Measurements from ENCODE around the gene IFT57.

Gene IFT57

DNA sequence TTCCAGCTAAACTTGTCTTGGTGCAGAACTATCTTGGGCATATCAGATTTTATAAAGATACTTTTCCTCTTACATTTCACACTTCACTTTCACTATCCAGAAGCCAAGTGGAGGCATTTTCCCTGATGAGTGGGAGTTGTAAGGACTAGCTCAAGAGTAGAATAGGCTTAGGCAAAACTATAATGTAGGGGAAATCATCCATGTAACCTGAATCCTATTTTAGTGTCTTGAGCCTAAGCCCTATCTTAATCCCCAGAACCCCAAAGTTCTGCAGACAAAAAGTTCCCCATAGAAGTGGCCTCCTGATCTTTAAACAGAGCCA is 89.2 kb downstream of the IFT57 start:
- Histone ChIP-seq H3K27me3 (ENCODE audit: insufficient read depth, low read length, poor library complexity) (no peaks in the 10 kb centered on the region), H3K36me3 (ENCODE audit: insufficient read depth, low read length) (no peaks in the 10 kb centered on the region), H4K20me1 (ENCODE audit: insufficient read depth, low read length) (no peaks in the 10 kb centered on the region), H2AFZ (ENCODE audit: low read depth, low read length) (no peak overlapping the region), H3K9me3 (ENCODE audit: insufficient read depth, low read length, severe bottlenecking) (no peaks in the 10 kb centered on the region), H3K4me1 (ENCODE audit: insufficient read depth, low read length) (peaks cover 6% of the 10 kb centered on the region; the same call in 1 of the 2 replicates), H3K4me2 (ENCODE audit: insufficient read depth, low read length) (no peak overlapping the region), H3K9ac (ENCODE audit: low read depth, low read length) (no peak overlapping the region), H3K4me3 (ENCODE audit: low read depth in 1 of 2, low read length in 2 of 2) (no peak overlapping the region), H3K27ac (ENCODE audit: low read length) (no peak overlapping the region), H3K79me2 (ENCODE audit: insufficient read depth, low read length) (no peaks in the 10 kb centered on the region)
- DNase-seq = no peak
- no peak for ATAC-seq (ENCODE audit: insufficient read depth, low read depth)
- no peak for TF ChIP-seq EZH2 (IDR thresholded peaks at IDR 0.05; ENCODE audit: borderline replicate concordance, low read depth, low read length, severe bottlenecking)
- TF ChIP-seq, protein P1, sequence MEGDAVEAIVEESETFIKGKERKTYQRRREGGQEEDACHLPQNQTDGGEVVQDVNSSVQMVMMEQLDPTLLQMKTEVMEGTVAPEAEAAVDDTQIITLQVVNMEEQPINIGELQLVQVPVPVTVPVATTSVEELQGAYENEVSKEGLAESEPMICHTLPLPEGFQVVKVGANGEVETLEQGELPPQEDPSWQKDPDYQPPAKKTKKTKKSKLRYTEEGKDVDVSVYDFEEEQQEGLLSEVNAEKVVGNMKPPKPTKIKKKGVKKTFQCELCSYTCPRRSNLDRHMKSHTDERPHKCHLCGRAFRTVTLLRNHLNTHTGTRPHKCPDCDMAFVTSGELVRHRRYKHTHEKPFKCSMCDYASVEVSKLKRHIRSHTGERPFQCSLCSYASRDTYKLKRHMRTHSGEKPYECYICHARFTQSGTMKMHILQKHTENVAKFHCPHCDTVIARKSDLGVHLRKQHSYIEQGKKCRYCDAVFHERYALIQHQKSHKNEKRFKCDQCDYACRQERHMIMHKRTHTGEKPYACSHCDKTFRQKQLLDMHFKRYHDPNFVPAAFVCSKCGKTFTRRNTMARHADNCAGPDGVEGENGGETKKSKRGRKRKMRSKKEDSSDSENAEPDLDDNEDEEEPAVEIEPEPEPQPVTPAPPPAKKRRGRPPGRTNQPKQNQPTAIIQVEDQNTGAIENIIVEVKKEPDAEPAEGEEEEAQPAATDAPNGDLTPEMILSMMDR (IDR thresholded peaks at IDR 0.05; ENCODE audit: borderline replicate concordance, extremely low read depth, low read length, poor library complexity, severe bottlenecking) = no peak

DNA sequence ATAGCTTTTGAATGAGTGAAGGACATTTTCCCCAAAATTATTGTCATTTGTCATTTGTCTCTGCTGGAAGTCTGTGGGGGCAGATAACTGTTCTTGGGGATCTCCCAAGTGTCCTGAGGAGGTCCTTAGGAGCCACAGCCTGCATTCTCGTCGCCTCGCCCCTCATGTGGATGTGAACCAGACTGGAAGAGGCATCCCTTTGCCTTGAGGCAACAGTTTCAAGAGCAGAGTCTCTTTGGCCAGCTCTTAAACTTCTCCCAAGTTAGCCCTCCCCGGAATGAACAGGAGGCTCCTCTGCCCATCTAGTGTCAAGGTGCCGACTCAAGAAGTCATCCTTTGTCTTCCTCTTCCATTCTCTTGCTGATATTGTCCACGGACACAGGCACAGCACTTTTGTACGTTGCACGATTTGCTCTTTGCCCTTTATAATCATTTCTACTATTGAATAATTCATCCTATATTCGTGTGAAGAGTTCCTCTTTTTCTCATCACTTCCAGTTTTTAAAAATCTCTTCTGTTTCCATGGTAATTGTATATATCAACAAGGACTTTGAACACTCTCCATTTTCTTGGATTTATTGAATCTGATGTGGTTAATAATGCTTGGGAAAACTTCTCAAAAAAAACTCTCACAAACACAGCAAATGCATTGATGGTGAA is 90.6 kb downstream of the IFT57 start:
- ATAC-seq (ENCODE audit: insufficient read depth, low read depth) = no peak
- no peaks in the 10 kb centered on the region for H3K79me2 ChIP-seq (ENCODE audit: insufficient read depth, low read length)
- no peaks in the 10 kb centered on the region for H3K36me3 ChIP-seq (ENCODE audit: insufficient read depth, low read length)
- H3K4me2 ChIP-seq (ENCODE audit: insufficient read depth, low read length) = no peak overlapping the region
- H3K9ac ChIP-seq (ENCODE audit: low read depth, low read length) = no peak overlapping the region
- H3K27me3 ChIP-seq (ENCODE audit: insufficient read depth, low read length, poor library complexity) = no peaks in the 10 kb centered on the region
- H3K27ac ChIP-seq (ENCODE audit: low read length) = no peak overlapping the region
- H3K4me3 ChIP-seq (ENCODE audit: low read depth in 1 of 2, low read length in 2 of 2) = no peak overlapping the region
- H3K9me3 ChIP-seq (ENCODE audit: insufficient read depth, low read length, severe bottlenecking) = no peaks in the 10 kb centered on the region
- TF ChIP-seq, protein P1 (IDR thresholded peaks at IDR 0.05; ENCODE audit: borderline replicate concordance, extremely low read depth, low read length, poor library complexity, severe bottlenecking) = no peak
- no peak for TF ChIP-seq EZH2 (IDR thresholded peaks at IDR 0.05; ENCODE audit: borderline replicate concordance, low read depth, low read length, severe bottlenecking)
- DNase-seq = no peak
- H4K20me1 ChIP-seq (ENCODE audit: insufficient read depth, low read length) = no peaks in the 10 kb centered on the region
- H2AFZ ChIP-seq (ENCODE audit: low read depth, low read length) = no peak overlapping the region
- peaks cover 20% of the 10 kb centered on the region for H3K4me1 ChIP-seq (ENCODE audit: insufficient read depth, low read length)

DNA sequence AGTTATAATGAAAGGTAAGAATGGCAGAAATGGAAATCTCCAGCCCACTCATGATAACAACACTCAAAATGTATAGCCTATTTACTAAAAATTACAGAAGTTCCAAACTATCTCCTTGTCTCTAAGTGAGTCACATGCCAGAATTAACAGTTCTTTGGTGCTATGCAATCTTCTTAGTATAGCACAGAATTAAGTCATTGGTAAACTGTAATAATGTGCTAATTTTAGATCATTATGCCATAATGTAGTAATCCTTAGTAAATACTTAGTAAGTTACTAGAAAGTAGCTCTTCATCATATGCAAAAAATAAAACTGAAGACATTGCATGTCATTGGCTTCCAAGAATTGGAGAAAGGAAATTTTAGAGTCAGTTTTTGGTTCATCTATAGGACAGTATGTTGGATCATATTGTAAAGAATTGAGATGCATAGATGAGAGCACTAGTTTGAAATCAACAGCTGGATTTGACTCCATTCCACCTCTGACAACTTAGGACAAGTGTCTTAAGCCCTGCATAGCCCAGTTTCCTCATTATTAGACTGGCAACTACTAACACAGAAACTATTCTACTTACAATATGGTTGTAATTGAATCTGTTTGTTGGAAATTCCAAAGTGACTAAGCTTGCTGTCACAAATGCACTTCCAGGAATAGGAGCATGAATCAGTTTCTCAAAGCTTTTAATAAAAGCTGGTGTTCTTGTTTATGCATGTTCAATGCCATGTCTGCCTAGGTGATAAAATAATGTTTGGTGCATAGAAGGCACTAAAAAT is 91.3 kb downstream of the IFT57 start:
- Histone ChIP-seq H3K4me1 (ENCODE audit: insufficient read depth, low read length) (peaks cover 27% of the 10 kb centered on the region), H3K27me3 (ENCODE audit: insufficient read depth, low read length, poor library complexity) (no peaks in the 10 kb centered on the region), H4K20me1 (ENCODE audit: insufficient read depth, low read length) (no peaks in the 10 kb centered on the region), H3K4me2 (ENCODE audit: insufficient read depth, low read length) (no peak overlapping the region), H3K79me2 (ENCODE audit: insufficient read depth, low read length) (0 out of 2 replicates have a peak, but pooled peaks cover 6% of the 10 kb centered on the region), H3K9ac (ENCODE audit: low read depth, low read length) (no peak overlapping the region), H2AFZ (ENCODE audit: low read depth, low read length) (no peak overlapping the region), H3K9me3 (ENCODE audit: insufficient read depth, low read length, severe bottlenecking) (no peaks in the 10 kb centered on the region), H3K27ac (ENCODE audit: low read length) (no peak overlapping the region), H3K4me3 (ENCODE audit: low read depth in 1 of 2, low read length in 2 of 2) (no peak overlapping the region), H3K36me3 (ENCODE audit: insufficient read depth, low read length) (no peaks in the 10 kb centered on the region)
- no peak for ATAC-seq (ENCODE audit: insufficient read depth, low read depth)
- DNase-seq = no peak
- TF ChIP-seq EZH2 (IDR thresholded peaks at IDR 0.05; ENCODE audit: borderline replicate concordance, low read depth, low read length, severe bottlenecking) = no peak

DNA sequence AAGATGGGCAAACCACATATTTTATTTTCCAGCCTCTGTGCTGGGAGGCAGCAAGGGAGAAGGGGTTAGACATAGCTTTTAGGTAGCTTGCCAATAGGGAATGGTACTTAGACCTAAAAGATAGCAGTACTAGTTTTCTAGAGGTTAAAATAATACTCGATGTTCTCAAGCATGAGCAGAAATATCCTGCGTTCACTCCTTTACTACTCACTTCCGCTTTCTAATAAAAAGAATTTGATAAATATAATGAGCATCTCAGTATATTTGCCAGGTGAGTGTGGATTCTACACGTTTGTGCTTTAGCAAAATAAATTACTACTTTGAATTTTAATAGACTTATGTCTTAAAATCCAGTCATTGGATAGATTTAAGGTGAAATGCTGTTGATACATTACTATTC is 92.0 kb downstream of the IFT57 start:
- ATAC-seq (ENCODE audit: insufficient read depth, low read depth) = no peak
- Histone ChIP-seq H3K27ac (ENCODE audit: low read length) (no peak overlapping the region), H3K9me3 (ENCODE audit: insufficient read depth, low read length, severe bottlenecking) (no peaks in the 10 kb centered on the region), H3K4me3 (ENCODE audit: low read depth in 1 of 2, low read length in 2 of 2) (no peak overlapping the region), H3K36me3 (ENCODE audit: insufficient read depth, low read length) (no peaks in the 10 kb centered on the region), H3K79me2 (ENCODE audit: insufficient read depth, low read length) (0 out of 2 replicates have a peak, but pooled peaks cover 6% of the 10 kb centered on the region), H3K4me1 (ENCODE audit: insufficient read depth, low read length) (peaks cover 33% of the 10 kb centered on the region), H3K4me2 (ENCODE audit: insufficient read depth, low read length) (no peak overlapping the region), H2AFZ (ENCODE audit: low read depth, low read length) (no peak overlapping the region), H3K27me3 (ENCODE audit: insufficient read depth, low read length, poor library complexity) (no peaks in the 10 kb centered on the region), H4K20me1 (ENCODE audit: insufficient read depth, low read length) (no peaks in the 10 kb centered on the region), H3K9ac (ENCODE audit: low read depth, low read length) (no peak overlapping the region)
- DNase-seq = no peak
- TF ChIP-seq, protein P1 (IDR thresholded peaks at IDR 0.05; ENCODE audit: borderline replicate concordance, extremely low read depth, low read length, poor library complexity, severe bottlenecking) = no peak
- no peak for TF ChIP-seq EZH2 (IDR thresholded peaks at IDR 0.05; ENCODE audit: borderline replicate concordance, low read depth, low read length, severe bottlenecking)
